Effector memory CD4-positive, alpha-beta T cell (primary cell): ENCODE measurements around the gene LAMB3.

Experiments used
- DNase-seq, 3 donors: peaks; one replicate each; pipeline ENCODE4 v3.0.0-alpha.2; 2020
- H3K27ac ChIP-seq: 2 replicates; pipeline ENCODE4 v1.7.0; 2013; ENCODE audit warnings: mild to moderate bottlenecking, low read length, moderate library complexity; ENCODE audit not compliant: insufficient read depth, poor library complexity, severe bottlenecking
- H3K27me3 ChIP-seq: replicated peaks from 2 replicates; pipeline ENCODE4 v1.7.0; 2013; ENCODE audit warnings: mild to moderate bottlenecking, low read length; ENCODE audit not compliant: insufficient read depth, control insufficient read depth, poor library complexity, severe bottlenecking
- H3K36me3 ChIP-seq: 2 replicates; pipeline ENCODE4 v1.7.0; 2013; ENCODE audit warnings: mild to moderate bottlenecking, low read length, moderate library complexity; ENCODE audit not compliant: control insufficient read depth, insufficient read depth
- H3K4me1 ChIP-seq: 2 replicates; pipeline ENCODE4 v1.7.0; 2013; ENCODE audit warnings: low read length, mild to moderate bottlenecking; ENCODE audit not compliant: control insufficient read depth, insufficient read depth, poor library complexity, severe bottlenecking
- H3K4me3 ChIP-seq: 2 replicates; pipeline ENCODE4 v1.7.0; 2013; ENCODE audit warnings: low read length, low read depth, mild to moderate bottlenecking; ENCODE audit not compliant: insufficient read depth, poor library complexity, severe bottlenecking
- H3K9me3 ChIP-seq: 2 replicates; pipeline ENCODE4 v1.7.0; 2013; ENCODE audit warnings: mild to moderate bottlenecking, low read length, moderate library complexity; ENCODE audit not compliant: control insufficient read depth

LAMB3 gene

DNA sequence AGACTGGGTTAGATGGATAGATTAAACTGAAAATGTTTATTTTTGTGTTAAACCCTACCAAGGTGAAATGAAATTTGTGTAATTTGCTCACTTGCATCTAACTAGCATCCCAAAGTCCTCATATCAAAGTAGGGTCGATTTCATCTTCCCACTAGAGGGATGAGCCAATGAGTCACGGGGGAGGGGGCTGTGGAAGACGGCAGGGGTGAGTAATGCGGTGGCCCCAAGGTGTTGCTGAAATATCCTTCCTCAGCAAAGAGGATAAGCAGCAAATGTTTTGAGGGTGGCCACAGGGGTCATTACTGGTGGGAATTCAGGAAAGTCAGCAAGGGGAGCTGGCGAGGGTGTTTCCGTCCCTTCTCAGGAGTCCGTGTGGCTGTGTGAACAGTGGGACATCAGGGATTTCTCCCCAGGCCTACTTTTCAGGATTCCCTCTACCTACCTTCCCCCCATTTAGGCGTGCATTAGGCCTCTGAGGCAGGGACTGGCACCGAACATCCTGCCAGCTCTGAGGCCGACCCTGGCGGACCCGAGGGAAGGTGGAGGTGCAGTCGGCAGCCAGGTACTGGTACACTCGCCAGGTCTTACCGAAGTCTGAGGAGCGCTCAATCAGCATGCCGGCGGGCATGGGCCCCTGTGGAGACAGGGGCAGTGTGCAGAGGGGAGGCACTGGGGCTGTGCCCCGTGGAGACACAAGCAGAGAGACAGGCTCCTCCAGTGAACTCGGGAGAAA lies 18.1 kb downstream of the LAMB3 start:
- DNase-seq: no peak
- Histone ChIP-seq H3K27me3 (no peaks in the 10 kb centered on the region), H3K4me3 (no peak overlapping the region), H3K9me3 (no peaks in the 10 kb centered on the region), H3K36me3 (no peaks in the 10 kb centered on the region), H3K27ac (no peak overlapping the region), H3K4me1 (no peaks in the 10 kb centered on the region)

DNA sequence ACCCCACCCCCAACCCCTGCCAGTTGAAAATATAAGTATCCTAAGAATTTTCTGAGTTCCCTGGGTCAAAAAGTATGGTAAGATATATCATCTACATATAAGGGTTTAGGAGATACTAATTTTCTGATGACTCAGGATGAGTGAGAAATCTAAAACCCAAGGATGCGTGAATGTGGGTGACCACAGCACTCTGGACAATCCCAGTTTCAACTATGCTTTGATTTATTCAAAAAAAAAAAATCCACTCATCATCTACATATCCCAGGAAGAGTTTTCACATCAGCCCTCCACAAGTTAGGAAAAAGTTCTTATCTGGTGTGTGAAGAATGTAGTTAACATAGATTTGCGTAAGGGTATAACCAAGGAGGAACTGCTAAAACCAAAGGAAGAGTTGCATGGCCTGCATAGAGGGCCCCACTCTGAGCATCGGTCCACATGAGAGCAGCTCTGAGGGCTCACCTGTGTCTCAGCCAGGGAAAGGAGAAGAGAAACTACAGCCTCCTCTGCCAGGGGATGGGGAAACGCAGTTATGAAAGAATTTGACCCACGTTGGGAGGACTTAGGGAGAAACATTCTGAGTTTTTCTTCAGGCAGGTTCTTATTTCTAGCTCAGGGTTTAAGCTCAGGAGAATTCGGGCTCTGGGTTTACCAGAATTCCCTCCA lies 18.8 kb downstream of the LAMB3 start:
- Histone ChIP-seq H3K27ac (no peak overlapping the region), H3K4me3 (no peak overlapping the region), H3K4me1 (no peaks in the 10 kb centered on the region), H3K27me3 (no peaks in the 10 kb centered on the region), H3K9me3 (no peaks in the 10 kb centered on the region), H3K36me3 (no peaks in the 10 kb centered on the region)
- no peak for DNase-seq

DNA sequence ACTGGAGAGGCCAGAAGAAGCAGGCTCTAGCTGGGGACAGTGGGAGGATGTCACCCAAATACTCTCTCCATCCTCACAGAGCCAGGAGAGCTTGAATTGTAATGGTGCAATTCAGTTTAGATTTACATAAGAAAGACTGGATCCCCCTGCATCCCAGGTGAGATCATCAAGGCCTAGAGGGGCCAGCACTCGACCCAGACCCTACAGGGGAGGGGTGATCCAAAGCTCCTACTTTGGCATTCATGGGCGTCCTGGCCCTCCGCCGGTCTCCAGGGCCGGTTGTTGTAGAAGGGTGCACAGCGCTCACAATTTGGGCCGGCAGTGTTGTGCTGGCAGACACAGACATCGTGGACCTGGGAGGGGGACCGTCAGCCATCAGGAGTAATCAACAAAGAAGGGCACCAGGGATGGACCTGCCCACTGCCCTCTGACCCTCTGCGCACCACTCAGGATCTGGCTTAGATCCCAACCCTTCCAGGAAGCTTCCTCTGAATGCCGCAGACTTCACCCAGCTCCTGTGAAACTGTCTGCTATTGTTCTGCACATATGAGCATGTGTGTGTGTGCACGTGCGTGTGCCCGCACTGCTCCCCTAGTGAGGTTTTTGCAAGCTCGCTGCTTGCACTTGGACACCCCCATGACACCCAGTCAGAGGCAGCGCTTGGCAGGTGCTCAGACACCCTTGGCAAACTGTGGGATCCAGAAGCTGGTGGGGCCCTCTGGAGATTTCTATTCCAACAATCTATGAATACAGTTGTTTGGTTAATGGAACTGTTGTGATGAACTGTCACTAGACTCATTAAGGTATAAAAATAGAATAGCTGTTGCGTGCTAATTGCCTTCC lies 21.6 kb downstream of the LAMB3 start:
- H3K4me1 ChIP-seq: peaks cover 5% of the 10 kb centered on the region
- H3K4me3 ChIP-seq: no peak overlapping the region
- H3K27ac ChIP-seq: no peak overlapping the region
- no peaks in the 10 kb centered on the region for H3K9me3 ChIP-seq
- no peak for DNase-seq
- H3K36me3 ChIP-seq: no peaks in the 10 kb centered on the region
- H3K27me3 ChIP-seq: no peaks in the 10 kb centered on the region

DNA sequence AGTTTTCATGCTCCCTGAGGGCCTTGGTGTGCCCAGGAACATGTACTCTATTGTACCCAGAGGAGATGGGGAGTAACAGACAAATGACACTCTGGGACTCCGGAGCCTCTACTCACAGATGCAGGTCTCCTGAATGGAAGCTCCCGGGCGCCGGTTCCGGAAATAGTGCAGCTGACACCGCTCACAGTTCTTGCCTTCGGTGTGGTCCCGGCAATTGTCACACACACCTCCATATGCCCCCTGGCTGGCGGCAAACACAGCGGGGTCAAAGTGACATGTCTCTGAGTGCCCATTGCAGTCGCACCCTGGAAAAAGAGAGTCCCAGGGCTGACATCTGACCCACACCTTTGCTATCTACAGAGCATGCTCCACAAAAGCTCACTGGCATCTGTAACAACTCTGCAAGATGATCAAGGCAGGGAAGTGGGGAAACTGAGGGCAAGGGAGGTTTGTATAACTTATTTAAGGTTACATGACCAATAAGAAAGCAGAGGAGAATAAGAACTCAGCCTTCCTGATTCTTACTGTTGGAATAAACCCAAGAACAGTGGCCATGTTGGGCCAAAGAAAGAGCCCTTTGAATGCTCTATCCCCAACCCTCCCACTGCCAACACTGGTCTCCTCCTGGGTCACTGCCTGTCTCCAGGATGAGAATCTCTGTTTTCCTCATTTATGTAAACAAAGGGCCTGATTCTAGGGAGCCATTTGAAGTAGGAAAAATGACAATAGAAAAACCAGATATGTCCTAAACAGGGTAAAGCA lies 22.4 kb downstream of the LAMB3 start:
- H3K4me1 ChIP-seq: peaks cover 5% of the 10 kb centered on the region
- H3K9me3 ChIP-seq: no peaks in the 10 kb centered on the region
- DNase-seq: no peak
- no peak overlapping the region for H3K4me3 ChIP-seq
- no peak overlapping the region for H3K27ac ChIP-seq
- H3K36me3 ChIP-seq: no peaks in the 10 kb centered on the region
- H3K27me3 ChIP-seq: no peaks in the 10 kb centered on the region

DNA sequence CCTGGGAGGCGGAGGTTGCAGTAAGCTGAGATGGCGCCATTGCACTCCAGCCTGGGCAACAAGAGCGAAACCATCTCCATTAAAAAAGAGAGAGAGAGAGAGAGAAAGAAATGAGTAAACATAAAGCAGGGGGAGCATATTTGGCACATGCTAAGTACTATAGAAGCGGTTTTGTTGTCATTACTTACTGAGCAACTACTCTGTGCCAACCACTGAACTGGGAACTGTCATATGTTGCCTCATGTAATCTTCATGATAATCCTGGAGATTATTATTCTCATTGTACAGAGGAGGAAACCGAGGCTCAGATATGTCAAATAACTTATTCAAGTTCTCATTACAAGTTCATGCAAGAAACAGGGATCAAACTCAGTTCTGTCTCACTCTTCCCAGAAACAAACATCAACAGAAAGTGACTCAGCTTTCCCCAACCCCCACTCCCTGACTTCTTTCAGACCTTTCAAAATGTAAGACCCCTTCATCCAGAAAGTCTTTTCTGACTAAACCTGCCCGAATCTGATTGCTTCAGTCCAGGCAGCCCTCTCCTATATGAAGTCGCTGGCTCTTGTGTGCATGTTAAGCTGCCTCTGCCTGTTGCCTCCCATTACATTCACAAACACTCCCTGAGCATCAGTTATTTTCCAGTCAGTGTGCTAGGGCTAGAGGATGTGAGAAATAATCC lies 23.5 kb downstream of the LAMB3 start:
- Histone ChIP-seq H3K9me3 (no peaks in the 10 kb centered on the region), H3K27ac (no peak overlapping the region), H3K4me3 (no peak overlapping the region), H3K27me3 (no peaks in the 10 kb centered on the region), H3K36me3 (no peaks in the 10 kb centered on the region), H3K4me1 (peaks cover 5% of the 10 kb centered on the region)
- DNase-seq: no peak

DNA sequence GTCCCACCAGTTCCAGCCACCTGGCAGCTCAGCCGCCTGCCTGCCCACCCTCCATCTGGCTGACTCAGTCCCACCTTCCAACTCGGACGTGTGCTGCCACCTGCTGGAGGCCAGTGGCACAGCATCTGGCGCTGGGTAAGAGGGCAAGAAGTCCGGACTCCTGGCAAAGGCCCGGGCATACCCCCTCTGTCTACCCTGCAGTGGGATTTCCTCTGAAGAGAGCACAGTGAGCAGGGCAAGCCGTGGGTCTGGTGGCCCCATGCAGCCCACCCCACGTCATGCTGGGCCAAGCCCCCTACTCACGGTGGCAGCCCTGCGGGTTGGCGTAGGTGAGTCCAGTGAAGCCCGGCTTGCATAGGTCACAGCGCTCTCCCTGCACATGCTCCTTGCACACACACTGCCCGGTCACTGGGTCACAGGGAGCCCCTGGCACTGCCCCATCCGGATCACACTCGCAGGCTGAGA lies 24.5 kb downstream of the LAMB3 start:
- Histone ChIP-seq H3K4me3 (no peak overlapping the region), H3K36me3 (no peaks in the 10 kb centered on the region), H3K9me3 (no peaks in the 10 kb centered on the region), H3K4me1 (peaks cover 5% of the 10 kb centered on the region), H3K27ac (no peak overlapping the region), H3K27me3 (no peaks in the 10 kb centered on the region)
- DNase-seq: peak; percentile 39 to 56 (median 47)

DNA sequence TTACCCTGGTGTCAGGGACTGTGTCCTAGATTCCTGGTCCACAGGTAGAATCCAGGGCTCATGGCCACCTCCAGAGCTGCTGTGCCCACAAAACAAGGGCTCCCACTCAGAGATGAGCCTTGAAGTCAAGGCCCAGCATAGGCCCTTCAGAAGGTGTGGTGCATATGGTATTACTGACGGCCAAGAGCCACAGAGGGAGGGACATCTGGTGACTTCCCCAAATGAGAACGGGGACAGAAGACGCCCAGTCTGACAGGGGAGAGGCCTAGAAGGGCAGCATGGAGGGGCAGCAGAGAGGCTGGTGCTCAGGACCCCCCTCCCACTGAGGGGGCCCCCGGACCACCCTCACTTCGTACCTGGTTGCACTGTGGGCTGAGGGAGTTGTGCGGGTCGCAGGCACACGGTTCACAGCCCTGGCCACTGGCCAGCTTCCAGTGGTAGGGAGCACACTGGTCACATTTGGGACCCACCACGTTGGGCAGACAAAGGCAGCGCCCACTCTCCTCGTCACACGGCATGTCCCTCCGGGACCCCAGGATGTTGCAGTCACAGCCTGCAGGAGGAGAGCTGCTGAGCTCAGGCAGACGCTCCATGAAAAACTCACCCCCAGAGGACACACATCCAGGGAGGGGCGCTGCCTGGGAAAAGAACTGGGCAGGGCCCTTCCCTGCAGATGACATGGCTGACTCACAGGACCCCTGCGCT lies 25.0 kb downstream of the LAMB3 start:
- no peaks in the 10 kb centered on the region for H3K36me3 ChIP-seq
- DNase-seq: no peak
- no peak overlapping the region for H3K4me3 ChIP-seq
- H3K27ac ChIP-seq: no peak overlapping the region
- H3K9me3 ChIP-seq: no peaks in the 10 kb centered on the region
- H3K27me3 ChIP-seq: no peaks in the 10 kb centered on the region
- peaks cover 5% of the 10 kb centered on the region for H3K4me1 ChIP-seq

DNA sequence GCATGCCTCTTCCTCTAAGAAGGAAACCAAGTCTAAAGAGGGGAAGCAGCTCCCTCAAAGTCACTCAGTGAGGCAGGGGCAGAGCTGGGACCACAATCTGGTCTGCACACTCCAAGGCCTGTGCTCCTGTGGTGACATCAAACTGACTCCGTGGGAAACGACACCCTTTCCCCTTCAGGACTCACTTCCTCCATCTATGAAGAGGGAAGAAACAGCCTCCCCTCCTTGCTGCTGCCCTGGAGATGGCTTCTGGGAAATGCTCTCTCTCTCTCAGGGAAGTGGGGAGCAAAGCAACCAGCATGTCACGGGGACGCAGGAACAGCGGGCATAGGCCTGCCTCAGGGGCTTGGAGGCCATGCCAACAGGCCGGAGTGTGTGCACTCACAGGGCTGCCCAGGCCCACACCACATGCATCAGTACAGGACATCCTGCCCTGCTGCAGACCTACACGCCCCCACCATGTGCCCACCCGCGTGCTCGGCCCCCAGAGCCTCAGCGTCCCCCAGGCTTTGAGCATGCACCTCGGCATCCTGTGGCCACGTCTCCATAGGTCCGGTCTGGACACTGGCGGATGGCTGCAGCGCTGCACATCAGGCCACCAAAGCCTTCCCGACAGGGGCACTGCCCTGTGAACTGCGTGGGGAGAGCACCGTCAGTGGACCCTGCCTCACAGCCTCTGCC lies 25.7 kb downstream of the LAMB3 start:
- Histone ChIP-seq H3K4me3 (no peak overlapping the region), H3K27me3 (no peaks in the 10 kb centered on the region), H3K36me3 (no peaks in the 10 kb centered on the region), H3K9me3 (no peaks in the 10 kb centered on the region), H3K27ac (no peak overlapping the region), H3K4me1 (peaks cover 5% of the 10 kb centered on the region)
- no peak for DNase-seq
